Brain microvascular endothelial cell (primary cell): ENCODE data around the gene BCL11A.

Experiments
- DNase-seq: peaks from one replicate; pipeline ENCODE4 v3.0.0-alpha.2; 2020
- H3K27ac ChIP-seq: fragments of 250-450 bp; sonication (Bioruptor Pico); 2 replicates; pipeline ENCODE4 v1.5.1; 2020; ENCODE audit warnings: mild to moderate bottlenecking, moderate library complexity
- H3K27me3 ChIP-seq: fragments of 250-450 bp; sonication (Bioruptor Pico); replicated peaks from 2 replicates; pipeline ENCODE4 v1.5.1; 2020; ENCODE audit warnings: mild to moderate bottlenecking
- H3K36me3 ChIP-seq: fragments of 250-450 bp; sonication (Bioruptor Pico); replicated peaks from 2 replicates; pipeline ENCODE4 v1.5.1; 2020; ENCODE audit warnings: mild to moderate bottlenecking
- H3K4me3 ChIP-seq: 2 replicates; pipeline ENCODE4 v1.5.1; 2011; ENCODE audit warnings: low read depth, mild to moderate bottlenecking, control low read depth, low read length, moderate library complexity
- CTCF ChIP-seq: IDR thresholded peaks from 2 replicates; pipeline ENCODE4 v1.5.1; 2011; ENCODE audit warnings: low read depth, mild to moderate bottlenecking, moderate library complexity, low read length, control low read depth, inconsistent platforms; ENCODE audit errors: missing control alignments
- in situ Hi-C: cut with HindIII; loops from 2 replicates; pipeline ENCODE4 v1.10.0; 2017; ENCODE audit warnings: low sequenced_read_pairs, low pct_ligation_motif_present

The BCL11A gene

DNA sequence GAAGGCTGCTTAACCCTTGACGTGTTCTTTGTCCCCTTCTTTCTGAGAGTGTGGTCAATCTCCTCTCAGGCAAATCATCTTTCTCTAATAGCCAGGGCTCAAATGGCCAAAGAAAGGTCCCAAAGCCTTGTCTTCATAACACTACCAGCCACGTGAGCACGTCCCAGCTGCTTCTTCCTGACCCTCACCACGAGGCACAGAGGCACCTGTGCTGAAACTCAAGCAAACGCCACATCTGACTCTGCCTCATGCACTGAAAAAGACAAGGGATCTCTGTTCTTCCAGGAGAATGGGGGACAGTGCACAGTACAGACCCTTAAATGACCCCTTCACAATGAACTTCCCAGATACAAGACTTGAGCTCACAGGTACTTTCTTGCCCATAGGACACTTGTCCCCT, 31.8 kb downstream of the BCL11A start:
- H3K27ac ChIP-seq: no peak overlapping the region
- in situ Hi-C loops: no loop called here
- DNase-seq: no peak
- no peak for TF ChIP-seq CTCF
- H3K36me3 ChIP-seq: no peaks in the 10 kb centered on the region
- no peaks in the 10 kb centered on the region for H3K27me3 ChIP-seq
- no peak overlapping the region for H3K4me3 ChIP-seq

- no peak for DNase-seq
- Histone ChIP-seq H3K4me3 (no peak overlapping the region), H3K27me3 (no peaks in the 10 kb centered on the region), H3K27ac (no peak overlapping the region), H3K36me3 (no peaks in the 10 kb centered on the region)
- no peak for TF ChIP-seq CTCF
- in situ Hi-C loops: no loop called here
Observed at GRCh38 chr2:60520917-60521539, 32.4 kb downstream of the BCL11A start.

DNA sequence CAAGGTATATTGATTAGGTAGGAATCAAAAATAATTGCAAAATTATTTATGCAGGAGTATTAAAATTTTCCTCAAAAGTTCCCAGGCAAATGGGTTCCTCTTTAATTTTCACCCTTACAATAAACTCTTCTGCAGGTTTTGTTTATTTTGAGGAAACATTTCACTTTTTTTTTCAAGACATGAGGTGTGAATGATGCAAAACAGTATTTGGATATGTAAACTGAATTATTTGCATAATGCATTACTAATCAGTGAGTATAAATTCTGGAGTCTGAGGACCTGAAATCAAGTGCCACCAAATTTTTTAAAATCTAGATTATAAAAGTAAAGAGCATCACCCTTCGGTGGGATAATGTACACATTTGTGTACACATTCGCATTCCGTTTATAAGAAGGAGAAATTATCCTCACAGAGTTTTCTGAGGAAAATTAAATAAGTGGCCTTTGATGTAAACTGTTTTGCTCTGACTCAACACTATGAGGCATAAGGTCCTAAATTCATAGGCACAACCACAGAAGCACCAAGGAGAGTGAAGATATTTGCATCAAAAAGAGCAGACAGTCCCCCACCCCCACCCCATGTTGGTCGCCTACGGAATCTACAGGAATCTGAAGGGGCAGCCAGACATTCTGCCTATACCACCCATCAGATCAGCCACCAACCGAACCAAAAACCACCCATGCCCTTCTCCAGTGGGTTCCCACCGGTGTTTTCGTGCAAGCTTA, 33.1 kb downstream of the BCL11A start:
- no peaks in the 10 kb centered on the region for H3K36me3 ChIP-seq
- DNase-seq: no peak
- no peak for TF ChIP-seq CTCF
- in situ Hi-C loops: no loop called here
- H3K27me3 ChIP-seq: no peaks in the 10 kb centered on the region
- H3K4me3 ChIP-seq: no peak overlapping the region
- H3K27ac ChIP-seq: no peak overlapping the region

DNA sequence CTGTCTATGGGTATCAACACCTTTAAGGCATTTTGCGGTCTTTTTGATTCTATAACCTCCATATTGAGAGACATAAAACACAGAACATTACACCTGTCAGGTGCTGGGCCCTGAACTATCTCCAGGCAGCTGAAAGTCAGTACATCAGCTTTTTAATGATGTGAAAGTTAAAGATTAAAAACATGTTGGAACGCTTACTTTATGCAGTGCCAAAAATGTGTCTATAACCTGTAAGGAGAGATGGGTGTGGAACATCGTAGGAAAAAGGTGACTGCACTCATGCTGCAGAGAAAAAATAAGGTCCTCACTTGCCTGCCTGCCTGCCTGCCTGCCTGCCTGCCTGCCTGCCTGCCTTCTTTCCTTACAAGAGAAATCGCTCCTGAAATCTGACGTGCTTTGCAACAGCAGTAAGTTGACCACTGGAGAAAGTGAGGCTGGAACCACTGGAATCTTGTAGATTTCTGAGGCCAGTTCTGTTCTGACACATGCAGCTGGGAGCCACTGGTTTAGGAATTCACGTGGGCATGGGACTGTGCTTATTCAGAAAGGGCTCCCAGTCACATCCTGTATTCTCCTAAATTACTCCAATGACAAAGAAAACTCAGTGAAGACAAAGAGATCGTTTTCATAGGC, 34.1 kb downstream of the BCL11A start:
- no peak overlapping the region for H3K27ac ChIP-seq
- H3K27me3 ChIP-seq: no peaks in the 10 kb centered on the region
- in situ Hi-C loops: no loop called here
- TF ChIP-seq CTCF: no peak
- peak; percentile 67 for DNase-seq
- H3K4me3 ChIP-seq: no peak overlapping the region
- H3K36me3 ChIP-seq: no peaks in the 10 kb centered on the region

DNA sequence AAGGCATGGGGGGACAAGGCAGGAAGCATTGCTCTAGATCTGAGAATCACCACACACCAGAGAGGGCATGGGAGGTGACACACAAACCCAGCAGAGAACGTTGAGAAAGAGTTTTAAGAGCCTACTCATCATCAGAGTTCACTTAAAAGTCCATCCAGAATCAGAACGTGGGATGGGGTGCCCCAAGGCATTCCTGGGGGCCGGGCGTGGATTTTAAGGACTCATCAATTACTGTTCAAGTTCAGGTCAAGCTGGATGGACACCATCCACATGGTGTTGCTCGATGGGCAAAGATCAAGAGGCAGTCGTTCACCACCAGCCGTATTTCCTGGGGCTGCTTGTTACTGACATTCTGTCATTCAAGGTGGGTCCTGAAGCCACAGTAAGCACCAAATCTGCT, 34.9 kb downstream of the BCL11A start:
- Histone ChIP-seq H3K4me3 (no peak overlapping the region), H3K27me3 (no peaks in the 10 kb centered on the region), H3K36me3 (no peaks in the 10 kb centered on the region), H3K27ac (no peak overlapping the region)
- in situ Hi-C loops: no loop called here
- DNase-seq: no peak
- TF ChIP-seq CTCF: no peak
